ENCODE results near the gene SLC34A1.

GRCh38 chr5:177372034-177372896, 12.0 kb upstream of the SLC34A1 start:
- TF ChIP-seq ZNF610 (tag by site-specific recombination; IDR thresholded peaks at IDR 0.05; ENCODE audit: borderline replicate concordance) (no peak), KLF16 (tag by site-specific recombination; IDR thresholded peaks at IDR 0.05) (no peak), ZEB2 (tag by site-specific recombination; IDR thresholded peaks at IDR 0.05) (no peak), SP2 (tag by site-specific recombination; IDR thresholded peaks at IDR 0.05) (no peak), ZNF274 (IDR thresholded peaks at IDR 0.05; ENCODE audit: low read length) (no peak), ZNF274 (tag by site-specific recombination; IDR thresholded peaks at IDR 0.05; ENCODE audit: borderline replicate concordance) (no peak), CTCF (tag by site-specific recombination; IDR thresholded peaks at IDR 0.05) (no peak), ZBTB21 (tag by site-specific recombination; IDR thresholded peaks at IDR 0.05) (no peak), ZNF596 (tag by site-specific recombination; IDR thresholded peaks at IDR 0.05) (no peak), ZNF214 (tag by site-specific recombination; IDR thresholded peaks at IDR 0.05; ENCODE audit: borderline replicate concordance) (no peak), SETDB1 (IDR thresholded peaks at IDR 0.05; ENCODE audit: insufficient read length, low read length) (no peak), BCL11A (tag by site-specific recombination; IDR thresholded peaks at IDR 0.05; ENCODE audit: low read depth) (no peak), ZBTB17 (tag by site-specific recombination; IDR thresholded peaks at IDR 0.05) (no peak)
- TF ChIP-seq, protein P1, sequence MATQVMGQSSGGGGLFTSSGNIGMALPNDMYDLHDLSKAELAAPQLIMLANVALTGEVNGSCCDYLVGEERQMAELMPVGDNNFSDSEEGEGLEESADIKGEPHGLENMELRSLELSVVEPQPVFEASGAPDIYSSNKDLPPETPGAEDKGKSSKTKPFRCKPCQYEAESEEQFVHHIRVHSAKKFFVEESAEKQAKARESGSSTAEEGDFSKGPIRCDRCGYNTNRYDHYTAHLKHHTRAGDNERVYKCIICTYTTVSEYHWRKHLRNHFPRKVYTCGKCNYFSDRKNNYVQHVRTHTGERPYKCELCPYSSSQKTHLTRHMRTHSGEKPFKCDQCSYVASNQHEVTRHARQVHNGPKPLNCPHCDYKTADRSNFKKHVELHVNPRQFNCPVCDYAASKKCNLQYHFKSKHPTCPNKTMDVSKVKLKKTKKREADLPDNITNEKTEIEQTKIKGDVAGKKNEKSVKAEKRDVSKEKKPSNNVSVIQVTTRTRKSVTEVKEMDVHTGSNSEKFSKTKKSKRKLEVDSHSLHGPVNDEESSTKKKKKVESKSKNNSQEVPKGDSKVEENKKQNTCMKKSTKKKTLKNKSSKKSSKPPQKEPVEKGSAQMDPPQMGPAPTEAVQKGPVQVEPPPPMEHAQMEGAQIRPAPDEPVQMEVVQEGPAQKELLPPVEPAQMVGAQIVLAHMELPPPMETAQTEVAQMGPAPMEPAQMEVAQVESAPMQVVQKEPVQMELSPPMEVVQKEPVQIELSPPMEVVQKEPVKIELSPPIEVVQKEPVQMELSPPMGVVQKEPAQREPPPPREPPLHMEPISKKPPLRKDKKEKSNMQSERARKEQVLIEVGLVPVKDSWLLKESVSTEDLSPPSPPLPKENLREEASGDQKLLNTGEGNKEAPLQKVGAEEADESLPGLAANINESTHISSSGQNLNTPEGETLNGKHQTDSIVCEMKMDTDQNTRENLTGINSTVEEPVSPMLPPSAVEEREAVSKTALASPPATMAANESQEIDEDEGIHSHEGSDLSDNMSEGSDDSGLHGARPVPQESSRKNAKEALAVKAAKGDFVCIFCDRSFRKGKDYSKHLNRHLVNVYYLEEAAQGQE (tag by site-specific recombination; IDR thresholded peaks at IDR 0.05) = no peak

Measured in HEK293 (cell line).